Psoas muscle (tissue), 8 donors: ENCODE measurements around the gene ZNF555. TPM values are rescaled to one million over a fixed set of nuclear protein-coding genes. Genes with fewer than 3 reads are reported as not detected.
"Not testable (repeated sequence)": the region's sequence is repeated elsewhere in the genome, so short reads cannot be mapped to it uniquely, and the experiment has no call there.

Source experiments
- ATAC-seq, 4 donors: fragments of 200-7000 bp; cut with Tn5 transposase; one replicate each; pipeline ENCODE4 v1.9.1; 2020; ENCODE audit warnings: moderate library complexity in 3 of 4, mild to moderate bottlenecking in 2 of 4
- DNase-seq, 2 donors: peaks; one replicate each; pipeline ENCODE4 v3.0.0-alpha.2; 2020
- H3K27ac ChIP-seq: fragments of 200-600 bp; one replicate; pipeline ENCODE4 v1.8.0; 2022
- H3K27me3 ChIP-seq, 3 donors: fragments of 200-600 bp in 1 of 3; one replicate each; pipeline versions ENCODE4 v1.6.1 to v1.8.0; 2013 to 2022; ENCODE audit warnings: low read length in 2 of 3, mild to moderate bottlenecking in 2 of 3, moderate library complexity in 1 of 3; ENCODE audit not compliant: insufficient read depth in 3 of 3
- H3K36me3 ChIP-seq, 2 donors: fragments of 200-600 bp in 1 of 2; one replicate each; pipeline versions ENCODE4 v1.6.1 to v1.8.0; 2013 to 2022; ENCODE audit warnings: low read depth in 1 of 2, mild to moderate bottlenecking in 1 of 2, moderate library complexity in 1 of 2; ENCODE audit not compliant: insufficient read depth in 1 of 2
- H3K4me1 ChIP-seq: fragments of 200-600 bp; one replicate; pipeline ENCODE4 v1.8.0; 2022
- H3K4me3 ChIP-seq: fragments of 200-600 bp; one replicate; pipeline ENCODE4 v1.8.0; 2022; ENCODE audit warnings: mild to moderate bottlenecking
- H3K9me3 ChIP-seq: fragments of 200-600 bp; one replicate; pipeline ENCODE4 v1.8.0; 2022
- WGBS, 3 donors: extraction: QIAGEN DNeasy Blood & Tissue Kit; methylation state at CpG; one replicate each; pipeline versions ENCODE4 v1.1.6 to v1.1.7; 2013; 5-methylcytosine and 5-hydroxymethylcytosine counted together
- intact Hi-C, 2 donors: fragments of 100-400 bp; cut with DNase I; formaldehyde crosslinking; loops; one replicate each; pipeline versions ENCODE4 v1.11.0 to v1.14.2; 2022
- long read RNA-seq, 2 donors: library from polyadenylated mRNA; unstranded; transcript quantifications; one replicate each; pipeline ENCODE4 v2.0.0, GENCODE V29; 2021
- polyA plus RNA-seq, 3 donors: library from polyadenylated mRNA; stranded (reverse); fragments of 200-250 nt; gene quantifications; one replicate each; pipeline ENCODE4 v1.2.3, GENCODE V29; 2013
- total RNA-seq, 4 donors: library from RNA; stranded (reverse); fragmentation: NEBNext Ultra II Directional in 2 of 4; extraction: Animal tissue kit (Norgen Biotek cat#: 25700) in 2 of 4; gene quantifications; one replicate each; pipeline versions ENCODE4 v1.2.1 to v1.2.4, GENCODE V29; 2021 to 2023
- TF ChIP-seq, protein P1 (sequence below): fragments of 200-600 bp; IDR thresholded peaks from one replicate; pipeline ENCODE4 v1.8.0; 2022; ENCODE audit warnings: antibody characterized with exemption
- donor health status: healthy with polysubstance abuse.
- donor health status: DM: no; HTN: no; CAD: no; lungs with moderate emphysema.
- donor health status: Bipolar disorder and iron deficiency.
- donor health status: healthy.
- donor health status: DM: yes; HTN: yes; CAD: no.
- donor health status: DM: no; HTN: no; CAD: no.
- donor health status: DM: no; HTN: no; CAD: no.
- donor health status: DM: yes; HTN: yes; CAD: no.

The ZNF555 gene
- 10 to 100 TPM in 2 of 4 donors, 1 to 10 TPM in 2; 2.9 to 16.0 (median 8.5) TPM for total RNA-seq
- 1 to 10 TPM; 1.7 to 2.4 (median 1.9) TPM for polyA plus RNA-seq
- long read RNA-seq, donor 1, full-length matches to known transcripts, result 1 of 2 reads
- long read RNA-seq, donor 1, partial matches to known transcripts, result 0 of 2 reads
- long read RNA-seq, donor 1, other reads (novel, unspliced or antisense), result 1 of 2 reads
- long read RNA-seq, donor 2, full-length matches to known transcripts, result 9 of 13 reads
- long read RNA-seq, donor 2, partial matches to known transcripts, result 1 of 13 reads
- long read RNA-seq, donor 2, other reads (novel, unspliced or antisense), result 3 of 13 reads

DNA sequence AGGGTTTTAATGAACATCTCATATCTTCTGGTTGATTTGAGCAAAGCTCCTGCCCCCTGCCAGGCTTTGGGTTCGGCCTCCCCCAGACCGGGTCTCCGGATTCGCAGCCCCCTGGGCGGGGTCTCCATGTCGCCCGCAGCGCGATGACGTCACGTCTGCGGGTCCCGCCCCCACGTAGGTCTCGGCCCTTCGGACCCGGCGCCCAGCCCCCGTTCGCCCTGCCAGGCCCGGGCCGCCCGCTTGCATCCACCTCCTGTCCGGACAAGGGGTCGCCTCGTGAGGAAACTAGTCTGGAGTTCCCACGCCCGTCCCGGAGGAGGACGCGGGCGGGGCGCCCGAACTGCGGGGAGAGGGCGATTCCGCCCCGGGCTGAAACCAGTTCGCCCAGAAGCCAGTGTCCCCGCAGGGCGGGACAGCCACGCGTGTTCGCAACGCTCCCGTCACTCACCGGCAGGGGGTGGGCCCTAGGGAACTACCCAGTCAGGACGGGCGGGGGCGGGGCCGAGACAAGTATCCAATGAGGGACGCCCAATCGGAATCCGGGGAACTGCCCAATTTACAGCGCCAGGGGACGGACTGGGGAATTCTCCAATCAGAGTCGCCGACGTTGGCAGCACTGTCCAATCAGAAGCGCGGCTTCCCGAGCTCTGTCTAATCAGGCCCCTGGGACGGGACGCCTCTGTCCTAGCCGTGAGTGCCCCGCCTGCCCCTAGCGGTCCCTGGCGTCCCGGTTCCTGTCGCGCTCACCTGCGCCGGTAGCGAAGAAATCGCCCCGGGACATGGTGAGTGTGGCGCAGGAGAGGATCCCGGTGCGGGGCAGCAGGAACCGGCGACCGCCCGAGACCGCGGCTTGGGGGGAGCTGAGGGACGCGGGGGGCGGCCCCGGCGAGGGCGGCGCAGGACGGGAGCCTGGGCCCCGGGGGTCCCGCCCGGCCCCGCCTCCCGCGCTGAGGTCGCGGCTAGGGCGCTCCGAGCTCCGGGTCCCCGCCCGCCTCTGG, at the start of gene ZNF555:
ZNF555 (plus strand) TSS at position 682 of the 998 bp plus-strand sequence; CDS start at position 780, 98 bp downstream.
- 0 to 1% (median 0%) methylated on average over 49 to 106 of the region's 106 CpGs for WGBS, 3 donors
- TF ChIP-seq, protein P1, sequence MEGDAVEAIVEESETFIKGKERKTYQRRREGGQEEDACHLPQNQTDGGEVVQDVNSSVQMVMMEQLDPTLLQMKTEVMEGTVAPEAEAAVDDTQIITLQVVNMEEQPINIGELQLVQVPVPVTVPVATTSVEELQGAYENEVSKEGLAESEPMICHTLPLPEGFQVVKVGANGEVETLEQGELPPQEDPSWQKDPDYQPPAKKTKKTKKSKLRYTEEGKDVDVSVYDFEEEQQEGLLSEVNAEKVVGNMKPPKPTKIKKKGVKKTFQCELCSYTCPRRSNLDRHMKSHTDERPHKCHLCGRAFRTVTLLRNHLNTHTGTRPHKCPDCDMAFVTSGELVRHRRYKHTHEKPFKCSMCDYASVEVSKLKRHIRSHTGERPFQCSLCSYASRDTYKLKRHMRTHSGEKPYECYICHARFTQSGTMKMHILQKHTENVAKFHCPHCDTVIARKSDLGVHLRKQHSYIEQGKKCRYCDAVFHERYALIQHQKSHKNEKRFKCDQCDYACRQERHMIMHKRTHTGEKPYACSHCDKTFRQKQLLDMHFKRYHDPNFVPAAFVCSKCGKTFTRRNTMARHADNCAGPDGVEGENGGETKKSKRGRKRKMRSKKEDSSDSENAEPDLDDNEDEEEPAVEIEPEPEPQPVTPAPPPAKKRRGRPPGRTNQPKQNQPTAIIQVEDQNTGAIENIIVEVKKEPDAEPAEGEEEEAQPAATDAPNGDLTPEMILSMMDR, result peak; percentile 51
- peak within 1 kb of the TSS; percentile 96 for H3K4me3 ChIP-seq

DNA sequence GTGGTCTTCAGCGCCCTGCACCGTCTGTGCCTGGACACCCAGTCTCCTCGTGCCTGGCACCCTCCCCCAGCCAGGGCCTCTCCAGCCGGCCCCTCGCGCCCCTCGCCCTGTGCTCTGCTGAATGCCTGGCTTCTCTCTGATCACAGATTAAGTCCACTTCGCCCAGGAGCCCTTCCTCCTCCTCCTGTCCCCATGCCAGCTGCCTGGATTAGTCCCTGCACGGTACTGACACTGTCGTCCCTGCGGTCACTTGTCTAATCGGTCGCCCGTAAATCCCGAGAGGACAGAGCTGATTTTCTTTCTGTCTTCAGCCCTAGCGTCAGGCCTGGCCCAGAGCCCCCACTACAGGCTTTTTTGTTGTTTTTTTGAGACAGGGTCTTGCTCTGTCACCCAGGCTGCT, 49.4 kb upstream of the ZNF555 start:
- H3K36me3 ChIP-seq, result peaks cover 0 to 33% of the 10 kb centered on the region in 2 donors
- H3K4me1 ChIP-seq, result no peaks in the 10 kb centered on the region
- DNase-seq (no peak), ATAC-seq (no peak)
- no peak overlapping the region for H3K4me3 ChIP-seq
- intact Hi-C loops, result no loop called here
- TF ChIP-seq, protein P1, result no peak
- H3K9me3 ChIP-seq, result no peaks in the 10 kb centered on the region
- no peaks in the 10 kb centered on the region for H3K27me3 ChIP-seq
- WGBS, 3 donors, result 82 to 85% (median 84%) methylated on average over 16 of the region's 16 CpGs
- H3K27ac ChIP-seq, result no peak overlapping the region

More for the DNA sequence above, at the start of gene ZNF555:
- intact Hi-C loops, result loop anchor here (5.0 to 10.0 kb wide), 2 partner anchors 101 to 104 kb away; partner anchors contain the start of gene ZNF77 (in 2 of the 2)
- ATAC-seq, result peak; percentile 96 to 98 (median 98)
- Histone ChIP-seq H3K36me3 (no peaks in the 10 kb centered on the region), H3K4me1 (peaks cover 15% of the 10 kb centered on the region), H3K27ac (peak within 1 kb of the TSS; percentile 93), H3K9me3 (peaks cover 24% of the 10 kb centered on the region), H3K27me3 (peaks cover 0 to 1% (median 0%) of the 10 kb centered on the region in 3 donors)
- DNase-seq, result peak; percentile 100

DNA sequence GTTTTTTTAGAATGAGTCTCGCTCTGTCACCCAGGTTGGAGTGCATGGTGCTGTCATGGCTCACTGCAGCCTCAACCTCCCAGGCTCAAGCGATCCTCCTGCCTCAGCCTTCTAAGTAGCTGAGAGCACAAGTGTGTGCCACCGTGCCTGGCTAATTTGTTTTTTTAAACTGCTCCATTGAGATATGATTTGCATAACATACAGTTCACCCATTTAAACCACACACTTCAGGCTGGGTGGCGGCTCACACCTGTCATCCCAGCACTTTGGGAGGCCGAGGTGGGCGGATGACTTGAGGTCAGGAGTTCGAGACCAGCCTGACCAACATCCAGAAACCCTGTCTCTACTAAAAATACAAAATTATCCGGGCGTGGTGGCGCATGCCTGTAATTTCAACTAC, 48.6 kb upstream of the ZNF555 start:
- H3K4me3 ChIP-seq, intact Hi-C loops, H3K9me3 ChIP-seq, ATAC-seq, DNase-seq, H3K27ac ChIP-seq, H3K4me1 ChIP-seq, H3K27me3 ChIP-seq: not testable (repeated sequence)
- peaks cover 3 to 40% of the 10 kb centered on the region in 2 donors for H3K36me3 ChIP-seq
- WGBS, 3 donors, result 92 to 97% (median 95%) methylated on average over 10 of the region's 10 CpGs

DNA sequence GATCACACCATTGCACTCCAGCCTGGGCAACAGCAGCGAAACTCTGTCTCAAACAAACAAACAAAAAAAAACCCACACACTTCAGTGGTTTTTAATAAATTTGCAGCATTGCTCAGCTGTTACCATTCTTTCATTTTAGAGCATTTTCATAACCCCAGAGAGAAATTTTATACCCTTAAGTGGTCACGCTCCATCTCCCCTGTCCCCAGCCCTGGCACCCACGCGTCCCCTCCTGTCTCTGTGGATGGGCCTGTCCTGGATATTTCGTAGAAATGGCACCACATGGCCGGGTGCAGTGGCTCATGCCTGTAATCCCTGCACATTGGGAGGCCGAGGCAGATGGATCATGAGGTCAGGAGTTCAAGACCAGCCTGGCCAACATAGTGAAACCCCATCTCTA, 48.1 kb upstream of the ZNF555 start:
- TF ChIP-seq, protein P1, result no peak
- intact Hi-C loops, result no loop called here
- no peaks in the 10 kb centered on the region for H3K9me3 ChIP-seq
- peaks cover under 1% of the 10 kb centered on the region for H3K4me1 ChIP-seq
- H3K27ac ChIP-seq, result no peak overlapping the region
- ATAC-seq (no peak), DNase-seq (no peak)
- WGBS, 3 donors, result 81 to 84% (median 83%) methylated on average over 7 of the region's 7 CpGs
- no peaks in the 10 kb centered on the region for H3K27me3 ChIP-seq
- peaks cover 3 to 43% of the 10 kb centered on the region in 2 donors for H3K36me3 ChIP-seq
- H3K4me3 ChIP-seq, result no peak overlapping the region

DNA sequence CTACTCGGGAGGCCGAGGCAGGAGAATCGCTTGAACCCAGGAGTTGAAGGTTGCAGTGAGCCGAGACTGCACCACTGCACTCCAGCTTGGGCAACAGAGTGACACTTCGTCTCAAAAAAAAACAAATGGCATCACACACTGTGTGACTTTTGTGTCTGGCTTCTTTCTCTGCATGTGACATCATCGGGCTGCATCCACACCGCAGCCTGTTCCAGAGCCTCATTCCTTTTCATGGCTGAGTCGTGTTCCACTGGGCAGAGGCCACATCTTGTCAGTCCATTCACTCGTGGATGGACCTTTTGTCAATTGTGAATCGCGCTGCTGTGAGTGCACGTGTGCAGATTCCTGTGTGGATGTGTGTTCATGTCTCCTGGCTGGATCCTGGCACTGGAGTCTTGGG, 47.7 kb upstream of the ZNF555 start:
- ATAC-seq (no peak), DNase-seq (no peak)
- Histone ChIP-seq H3K4me1 (peaks cover 4% of the 10 kb centered on the region), H3K9me3 (no peaks in the 10 kb centered on the region), H3K27me3 (no peaks in the 10 kb centered on the region), H3K36me3 (peaks cover 3 to 43% of the 10 kb centered on the region in 2 donors), H3K4me3 (no peak overlapping the region), H3K27ac (no peak overlapping the region)
- intact Hi-C loops, result no loop called here
- TF ChIP-seq, protein P1, result no peak
- WGBS, 3 donors, result 95 to 97% (median 97%) methylated on average over 12 of the region's 12 CpGs
